ENCODE results near the gene CREBRF.

DNA sequence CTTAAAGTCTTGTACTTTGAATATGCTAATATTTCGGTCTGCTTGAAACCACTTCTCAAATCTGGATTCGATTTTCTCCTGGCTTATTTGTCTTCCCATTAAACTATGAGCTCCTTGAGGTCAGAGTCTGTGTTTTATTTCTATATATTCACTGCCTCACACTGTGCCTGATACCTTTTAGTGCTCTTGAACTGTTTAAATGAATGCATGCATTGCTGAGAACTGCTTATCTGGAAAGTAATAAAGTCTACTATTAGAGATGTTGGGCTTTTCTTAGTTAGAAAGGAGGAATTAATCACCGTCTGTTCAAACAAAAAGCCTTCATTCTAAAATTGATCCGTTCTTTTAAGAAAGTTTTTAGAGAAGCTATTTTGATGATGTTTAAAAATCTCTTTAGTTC lies 6.0 kb downstream of the CREBRF start:
- TF ChIP-seq EZH2phosphoT487 (IDR thresholded peaks at IDR 0.05; ENCODE audit: insufficient read depth, low read depth) (no peak), EZH2 (IDR thresholded peaks at IDR 0.05; ENCODE audit: insufficient read depth, poor library complexity, severe bottlenecking) (no peak)

Data from GM23248 (cell line).